Fibroblast of villous mesenchyme (primary cell): ENCODE results near the gene CDH16. TPM values are rescaled to one million over a fixed set of nuclear protein-coding genes. Genes with fewer than 3 reads are reported as not detected.

Source experiments
- DNase-seq: peaks from one replicate; pipeline ENCODE4 v3.0.0-alpha.2; 2010; ENCODE audit warnings: low read depth
- H3K4me3 ChIP-seq: 2 replicates; pipeline ENCODE4 v1.5.1; 2011; ENCODE audit warnings: low read depth, mild to moderate bottlenecking, low read length
- CTCF ChIP-seq: IDR thresholded peaks from 2 replicates; pipeline ENCODE4 v1.5.1; 2012; ENCODE audit warnings: low read depth, mild to moderate bottlenecking, low read length; ENCODE audit not compliant: insufficient read depth
- total RNA-seq: library from RNA; depleted of rRNA; stranded (reverse); fragments of >200 nt; gene quantifications from 2 replicates; pipeline ENCODE4 v1.2.3, GENCODE V29; 2012

CDH16 gene
- total RNA-seq, 1 donor: not detected

- no peak for DNase-seq
- no peak overlapping the region for H3K4me3 ChIP-seq
- no peak for TF ChIP-seq CTCF
These were observed 9.4 kb upstream of the CDH16 start for GRCh38 chr16:66927918-66928649.

- peak; percentile 84 for DNase-seq
- no peak overlapping the region for H3K4me3 ChIP-seq
- no peak for TF ChIP-seq CTCF
These were observed 8.3 kb upstream of the CDH16 start for GRCh38 chr16:66926961-66927436.

- no peak for TF ChIP-seq CTCF
- no peak overlapping the region for H3K4me3 ChIP-seq
- no peak for DNase-seq
These were observed 7.7 kb upstream of the CDH16 start for GRCh38 chr16:66926171-66926947.

GRCh38 chr16:66925322-66925840 lies 6.7 kb upstream of the CDH16 start, which contains the start of gene RRAD:
Gene RRAD, minus strand, starts transcription at chr16:66925535. Its CDS starts 356 bp downstream, at chr16:66925179.
- DNase-seq: peak; percentile 69
- TF ChIP-seq CTCF: no peak
- peak within 1 kb of the TSS; percentile 62 for H3K4me3 ChIP-seq

GRCh38 chr16:66924527-66925321 lies 6.0 kb upstream of the CDH16 start:
- TF ChIP-seq CTCF: peak; percentile 47
- peak overlapping the region; percentile 62 for H3K4me3 ChIP-seq
- DNase-seq: no peak

GRCh38 chr16:66923866-66924265 lies 5.2 kb upstream of the CDH16 start:
- DNase-seq: no peak
- TF ChIP-seq CTCF: no peak
- no peak overlapping the region for H3K4me3 ChIP-seq
